Keratinocyte (primary cell): Measurements from ENCODE around the gene HS6ST3.

ENCODE experiments used
- EZH2 ChIP-seq: IDR thresholded peaks from one replicate; pipeline ENCODE4 v1.6.1; 2012; ENCODE audit warnings: inconsistent platforms, mild to moderate bottlenecking, low read length, moderate library complexity
- TF ChIP-seq, protein P1 (sequence below), 3 experiments: IDR thresholded peaks in 1 of 3; conservative IDR thresholded peaks in 1 of 3; optimal IDR thresholded peaks in 1 of 3; 2 replicates in 2 of 3; 3 replicates in 1 of 3; pipeline versions ENCODE3 to v1.5.1; 2011; ENCODE audit warnings: low read length in 3 of 3, mild to moderate bottlenecking in 3 of 3, moderate library complexity in 2 of 3, control low read depth in 1 of 3, inconsistent platforms in 1 of 3; ENCODE audit not compliant: insufficient read depth in 2 of 3; ENCODE audit errors: extremely low read depth in 1 of 3

DNA sequence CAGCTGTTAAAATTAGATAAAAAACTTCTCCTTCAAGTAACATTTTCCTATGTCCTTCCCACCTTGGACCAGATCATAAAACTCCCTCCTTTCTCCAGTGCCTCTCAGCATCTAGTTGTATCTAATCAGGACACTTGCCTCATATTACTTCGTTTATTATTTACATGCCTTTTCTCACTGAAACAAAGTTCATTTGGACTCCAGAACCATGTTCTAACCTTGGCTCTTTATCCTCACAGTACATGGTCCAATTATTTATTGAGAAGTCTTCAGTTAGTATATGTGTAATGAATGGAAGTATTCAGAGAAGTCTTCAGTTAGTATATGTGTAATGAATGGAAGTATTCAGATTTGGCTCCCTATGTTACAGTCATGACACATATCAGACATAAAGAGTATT, 561.7 kb downstream of the HS6ST3 start:
- TF ChIP-seq, protein P1, sequence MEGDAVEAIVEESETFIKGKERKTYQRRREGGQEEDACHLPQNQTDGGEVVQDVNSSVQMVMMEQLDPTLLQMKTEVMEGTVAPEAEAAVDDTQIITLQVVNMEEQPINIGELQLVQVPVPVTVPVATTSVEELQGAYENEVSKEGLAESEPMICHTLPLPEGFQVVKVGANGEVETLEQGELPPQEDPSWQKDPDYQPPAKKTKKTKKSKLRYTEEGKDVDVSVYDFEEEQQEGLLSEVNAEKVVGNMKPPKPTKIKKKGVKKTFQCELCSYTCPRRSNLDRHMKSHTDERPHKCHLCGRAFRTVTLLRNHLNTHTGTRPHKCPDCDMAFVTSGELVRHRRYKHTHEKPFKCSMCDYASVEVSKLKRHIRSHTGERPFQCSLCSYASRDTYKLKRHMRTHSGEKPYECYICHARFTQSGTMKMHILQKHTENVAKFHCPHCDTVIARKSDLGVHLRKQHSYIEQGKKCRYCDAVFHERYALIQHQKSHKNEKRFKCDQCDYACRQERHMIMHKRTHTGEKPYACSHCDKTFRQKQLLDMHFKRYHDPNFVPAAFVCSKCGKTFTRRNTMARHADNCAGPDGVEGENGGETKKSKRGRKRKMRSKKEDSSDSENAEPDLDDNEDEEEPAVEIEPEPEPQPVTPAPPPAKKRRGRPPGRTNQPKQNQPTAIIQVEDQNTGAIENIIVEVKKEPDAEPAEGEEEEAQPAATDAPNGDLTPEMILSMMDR (optimal IDR thresholded peaks at IDR 0.05 in 1 of 3, IDR thresholded peaks at IDR 0.05 in 1 of 3, conservative IDR thresholded peaks at IDR 0.05 in 1 of 3; ENCODE audit: extremely low read depth in 1 of 3, insufficient read depth in 2 of 3, low read length in 3 of 3): no peak
- TF ChIP-seq EZH2: no peak
